ENCODE results near the gene ARHGEF5.
"Not testable (repeated sequence)": the region's sequence is repeated elsewhere in the genome, so short reads cannot be mapped to it uniquely, and the experiment has no call there.

Gene ARHGEF5

GRCh38 chr7:144414815-144415214 lies 59.6 kb downstream of the ARHGEF5 start:
- no peak for DNase-seq
- in situ Hi-C loops (cut with MboI; ENCODE audit: low pct_unique_long_range_greater_than_20kb, low sequenced_read_pairs) = no loop called here

GRCh38 chr7:144415858-144416257 lies 60.7 kb downstream of the ARHGEF5 start:
- no peak for DNase-seq
- in situ Hi-C loops (cut with MboI; ENCODE audit: low pct_unique_long_range_greater_than_20kb, low sequenced_read_pairs) = no loop called here

GRCh38 chr7:144416341-144416740 lies 61.1 kb downstream of the ARHGEF5 start:
- in situ Hi-C loops (cut with MboI; ENCODE audit: low pct_unique_long_range_greater_than_20kb, low sequenced_read_pairs) = no loop called here

GRCh38 chr7:144418931-144419330 lies 63.7 kb downstream of the ARHGEF5 start:
- in situ Hi-C loops (cut with MboI; ENCODE audit: low pct_unique_long_range_greater_than_20kb, low sequenced_read_pairs); DNase-seq: not testable (repeated sequence)

More at GRCh38 chr7:144416341-144416740, 61.1 kb downstream of the ARHGEF5 start:
- no peak for DNase-seq

GRCh38 chr7:144427539-144427938 lies 72.3 kb downstream of the ARHGEF5 start:
- DNase-seq; in situ Hi-C loops (cut with MboI; ENCODE audit: low pct_unique_long_range_greater_than_20kb, low sequenced_read_pairs): not testable (repeated sequence)

- no peak for DNase-seq
- in situ Hi-C loops (cut with MboI; ENCODE audit: low pct_unique_long_range_greater_than_20kb, low sequenced_read_pairs) = no loop called here
Observed at GRCh38 chr7:144428431-144428830, 73.2 kb downstream of the ARHGEF5 start.
